ENCODE measurements around the gene PTPRD.

DNA sequence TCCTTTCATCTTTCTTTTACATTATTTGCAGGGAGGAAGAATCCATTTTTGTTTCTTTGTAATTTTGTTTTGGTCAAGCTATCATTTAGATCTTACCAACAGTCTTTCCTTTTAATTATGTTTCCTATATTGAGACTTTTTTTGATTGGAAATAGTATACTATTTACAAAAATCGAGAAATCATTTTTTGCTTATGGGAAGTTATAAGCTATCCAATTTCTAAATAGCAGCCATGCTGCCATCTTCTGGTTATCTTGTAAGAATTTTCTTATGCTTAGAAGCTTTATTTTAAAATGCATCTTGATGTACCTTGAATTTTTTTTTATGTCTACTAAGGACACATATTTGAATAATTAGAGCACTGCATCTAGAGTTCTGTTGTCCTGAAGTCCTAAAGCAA, 821.2 kb downstream of the PTPRD start:
- TF ChIP-seq, protein P1, sequence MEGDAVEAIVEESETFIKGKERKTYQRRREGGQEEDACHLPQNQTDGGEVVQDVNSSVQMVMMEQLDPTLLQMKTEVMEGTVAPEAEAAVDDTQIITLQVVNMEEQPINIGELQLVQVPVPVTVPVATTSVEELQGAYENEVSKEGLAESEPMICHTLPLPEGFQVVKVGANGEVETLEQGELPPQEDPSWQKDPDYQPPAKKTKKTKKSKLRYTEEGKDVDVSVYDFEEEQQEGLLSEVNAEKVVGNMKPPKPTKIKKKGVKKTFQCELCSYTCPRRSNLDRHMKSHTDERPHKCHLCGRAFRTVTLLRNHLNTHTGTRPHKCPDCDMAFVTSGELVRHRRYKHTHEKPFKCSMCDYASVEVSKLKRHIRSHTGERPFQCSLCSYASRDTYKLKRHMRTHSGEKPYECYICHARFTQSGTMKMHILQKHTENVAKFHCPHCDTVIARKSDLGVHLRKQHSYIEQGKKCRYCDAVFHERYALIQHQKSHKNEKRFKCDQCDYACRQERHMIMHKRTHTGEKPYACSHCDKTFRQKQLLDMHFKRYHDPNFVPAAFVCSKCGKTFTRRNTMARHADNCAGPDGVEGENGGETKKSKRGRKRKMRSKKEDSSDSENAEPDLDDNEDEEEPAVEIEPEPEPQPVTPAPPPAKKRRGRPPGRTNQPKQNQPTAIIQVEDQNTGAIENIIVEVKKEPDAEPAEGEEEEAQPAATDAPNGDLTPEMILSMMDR (IDR thresholded peaks at IDR 0.05): no peak
- no peak for TF ChIP-seq EZH2 (IDR thresholded peaks at IDR 0.05; ENCODE audit: borderline replicate concordance, insufficient read depth, low read depth, low read length, poor library complexity, severe bottlenecking)

Data from B cell (primary cell).